ENCODE data around the gene EXOC7. TPM values are rescaled to one million over a fixed set of nuclear protein-coding genes. Genes with fewer than 3 reads are reported as not detected.

Gene EXOC7
- total RNA-seq, 1 experiment from 2014 or later = 114 TPM

DNA sequence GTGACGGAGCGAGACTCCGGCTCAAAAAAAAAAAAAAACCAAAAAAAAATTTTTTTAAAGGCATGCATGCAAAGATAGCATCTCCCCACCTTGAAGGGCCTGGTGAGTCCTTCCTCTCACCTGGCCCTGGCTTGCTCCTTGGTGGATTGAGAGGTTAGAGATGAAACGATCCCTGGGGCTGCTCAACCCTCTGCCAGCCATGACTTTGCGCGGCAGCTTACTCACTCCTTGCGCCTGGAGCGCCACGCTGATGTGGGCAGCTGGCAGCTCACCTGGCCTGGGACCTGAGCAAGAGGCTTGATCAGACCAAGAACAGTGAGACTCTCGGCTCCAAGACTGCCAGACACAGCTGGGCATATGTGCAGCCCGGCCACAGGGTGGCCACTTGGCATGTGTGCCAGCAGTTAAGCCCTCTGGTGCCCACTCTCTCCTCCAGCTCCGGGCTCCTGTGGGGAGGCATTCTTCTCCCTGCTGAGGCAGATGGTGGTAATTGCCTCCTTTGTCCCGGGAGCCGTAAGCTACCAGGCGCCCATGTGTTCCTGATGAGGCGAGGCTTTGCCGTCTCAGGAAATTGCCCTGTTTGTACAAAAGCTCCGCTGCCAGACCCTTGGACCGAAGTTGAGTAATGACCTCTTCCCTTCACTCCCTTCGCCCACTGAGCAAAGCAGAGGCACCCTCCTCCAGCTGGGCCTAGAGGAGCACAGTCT lies 71.4 kb downstream of the EXOC7 start:
- no peaks in the 10 kb centered on the region for H3K27me3 ChIP-seq (ENCODE audit: insufficient read depth, low read length)
- TF ChIP-seq EZH2 (IDR thresholded peaks at IDR 0.05) = no peak
- TF ChIP-seq, protein P1, sequence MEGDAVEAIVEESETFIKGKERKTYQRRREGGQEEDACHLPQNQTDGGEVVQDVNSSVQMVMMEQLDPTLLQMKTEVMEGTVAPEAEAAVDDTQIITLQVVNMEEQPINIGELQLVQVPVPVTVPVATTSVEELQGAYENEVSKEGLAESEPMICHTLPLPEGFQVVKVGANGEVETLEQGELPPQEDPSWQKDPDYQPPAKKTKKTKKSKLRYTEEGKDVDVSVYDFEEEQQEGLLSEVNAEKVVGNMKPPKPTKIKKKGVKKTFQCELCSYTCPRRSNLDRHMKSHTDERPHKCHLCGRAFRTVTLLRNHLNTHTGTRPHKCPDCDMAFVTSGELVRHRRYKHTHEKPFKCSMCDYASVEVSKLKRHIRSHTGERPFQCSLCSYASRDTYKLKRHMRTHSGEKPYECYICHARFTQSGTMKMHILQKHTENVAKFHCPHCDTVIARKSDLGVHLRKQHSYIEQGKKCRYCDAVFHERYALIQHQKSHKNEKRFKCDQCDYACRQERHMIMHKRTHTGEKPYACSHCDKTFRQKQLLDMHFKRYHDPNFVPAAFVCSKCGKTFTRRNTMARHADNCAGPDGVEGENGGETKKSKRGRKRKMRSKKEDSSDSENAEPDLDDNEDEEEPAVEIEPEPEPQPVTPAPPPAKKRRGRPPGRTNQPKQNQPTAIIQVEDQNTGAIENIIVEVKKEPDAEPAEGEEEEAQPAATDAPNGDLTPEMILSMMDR (IDR thresholded peaks at IDR 0.05 in 2 of 3, conservative IDR thresholded peaks at IDR 0.05 in 1 of 3; ENCODE audit: borderline replicate concordance in 1 of 3, insufficient read depth in 1 of 3, low read depth in 2 of 3, low read length in 2 of 3) = peak in 2 of 3 experiments; percentile 35 to 38; a peak in 4 of 6 replicates
- H3K4me1 ChIP-seq (ENCODE audit: control insufficient read depth in 1 of 2, insufficient read depth in 2 of 2, low read length in 2 of 2) = peaks cover 45 to 47% of the 10 kb centered on the region in 2 experiments
- no peak overlapping the region for H3K9ac ChIP-seq (ENCODE audit: low read length)
- no TSS peak for BruUV-seq (replicated peaks)
- POLR2A ChIA-PET = no interaction called here
- H3K27ac ChIP-seq (ENCODE audit: low read depth, low read length) = no peak overlapping the region
- no peak overlapping the region for H3K4me2 ChIP-seq (ENCODE audit: low read length)
- H3K9me3 ChIP-seq (ENCODE audit: control insufficient read depth in 1 of 2, insufficient read depth in 1 of 2, low read depth in 1 of 2, low read length in 2 of 2) = no peaks in the 10 kb centered on the region
- no peak overlapping the region for H2AFZ ChIP-seq (ENCODE audit: low read depth, low read length, poor library complexity, severe bottlenecking)
- intact Hi-C loops (cut with micrococcal nuclease) = no loop called here
- no peaks in the 10 kb centered on the region for H3K9me2 ChIP-seq (ENCODE audit: insufficient read depth)
- no peak for ATAC-seq
- H3K79me2 ChIP-seq (ENCODE audit: insufficient read depth, low read length) = peaks cover 4% of the 10 kb centered on the region; the same call in 1 of the 2 replicates
- DNase-seq (ENCODE audit: low read depth, low spot score) = no peak
- no peaks in the 10 kb centered on the region for H4K20me1 ChIP-seq (ENCODE audit: insufficient read depth)
- RAD21 ChIA-PET (ENCODE audit: low non-redundant PET in 1 of 2, low total read pairs in 2 of 2, uncharacterized antibody in 2 of 2, unreplicated experiment in 2 of 2) = interaction anchor here in 1 of 2 experiments (0.6 kb wide), 1 partner anchor 320 kb away, joined by 7 read pairs; no protein-coding TSS in a partner anchor
- CTCF ChIA-PET = interaction anchor here (0.5 to 1.2 kb wide), 4 partner anchors 18 to 258 kb away, joined by 3 read pairs; no protein-coding TSS in a partner anchor
- H3K36me3 ChIP-seq (ENCODE audit: control insufficient read depth in 1 of 2, insufficient read depth in 2 of 2, low read length in 2 of 2) = no peaks in the 10 kb centered on the region
- H3K4me3 ChIP-seq (replicated peaks in 1 of 2; ENCODE audit: low read depth in 1 of 2, low read length in 2 of 2) = no peak overlapping the region

Small RNA genes lying within 50 kb of the gene (microRNA-seq; reads per million reads assigned to microRNA genes)
- gene MIR6868 (ENCODE audit: borderline number of aligned reads) = 2.0 reads per million

Other genes starting within 250 kb of the EXOC7 start
- gene WBP2, start 248.5 kb downstream of the EXOC7 start, total RNA-seq (2021; ENCODE audit: unreplicated experiment) = 132 TPM
- gene TRIM47, start 225.2 kb downstream of the EXOC7 start, total RNA-seq (2021; ENCODE audit: unreplicated experiment) = 86.7 TPM
- gene TRIM65, start 206.8 kb downstream of the EXOC7 start, total RNA-seq (2021; ENCODE audit: unreplicated experiment) = 53.0 TPM
- gene MRPL38, start 198.9 kb downstream of the EXOC7 start, total RNA-seq (2021; ENCODE audit: unreplicated experiment) = 219 TPM
- 22.8 TPM for gene FBF1, start 162.7 kb downstream of the EXOC7 start, total RNA-seq (2021; ENCODE audit: unreplicated experiment)
- 50.2 TPM for gene ACOX1, start 124.6 kb downstream of the EXOC7 start, total RNA-seq (2021; ENCODE audit: unreplicated experiment)
- gene TEN1, start 124.5 kb downstream of the EXOC7 start, total RNA-seq (2021; ENCODE audit: unreplicated experiment) = 18.5 TPM
- gene CDK3, start 102.9 kb downstream of the EXOC7 start, total RNA-seq (2021; ENCODE audit: unreplicated experiment) = 7.1 TPM
- gene EVPL, start 76.5 kb downstream of the EXOC7 start, total RNA-seq (2021; ENCODE audit: unreplicated experiment) = 58.0 TPM
- 152 TPM for gene SRP68, start 31.3 kb downstream of the EXOC7 start, total RNA-seq (2021; ENCODE audit: unreplicated experiment)
- gene GALR2, start 29.0 kb downstream of the EXOC7 start, total RNA-seq (2021; ENCODE audit: unreplicated experiment) = 0.27 TPM
- gene ZACN, start 24.6 kb downstream of the EXOC7 start, total RNA-seq (2021; ENCODE audit: unreplicated experiment) = not detected
- gene FOXJ1, start 37.5 kb upstream of the EXOC7 start, total RNA-seq (2021; ENCODE audit: unreplicated experiment) = 0.61 TPM
- gene RNF157, start 136.7 kb upstream of the EXOC7 start, total RNA-seq (2021; ENCODE audit: unreplicated experiment) = 0.86 TPM
- gene UBALD2, start 161.6 kb upstream of the EXOC7 start, total RNA-seq (2021; ENCODE audit: unreplicated experiment) = 94.3 TPM
- gene QRICH2, start 204.5 kb upstream of the EXOC7 start, total RNA-seq (2021; ENCODE audit: unreplicated experiment) = 4.9 TPM